ENCODE results near the gene TLL2.

TLL2 gene

GRCh38 chr10:96413151-96413787, 100.5 kb downstream of the TLL2 start:
- DNase-seq (ENCODE audit: insufficient read length, low spot score): no peak
- no peak for FAIRE-seq
- TF ChIP-seq POLR2AphosphoS5 (IDR thresholded peaks at IDR 0.05; ENCODE audit: low read depth, low read length) (no peak), PAX5 (IDR thresholded peaks at IDR 0.05; ENCODE audit: insufficient read depth, low read length, severe bottlenecking) (no peak), SPI1 (IDR thresholded peaks at IDR 0.05; ENCODE audit: low read depth, low read length) (no peak), TAF1 (IDR thresholded peaks at IDR 0.05; ENCODE audit: low read depth, low read length) (no peak), POU2F2 (IDR thresholded peaks at IDR 0.05; ENCODE audit: low read depth, low read length) (no peak), POLR2A (IDR thresholded peaks at IDR 0.05; ENCODE audit: low read depth, low read length) (no peak)

- DNase-seq (ENCODE audit: insufficient read length, low spot score) (no peak), FAIRE-seq (no peak)
- TF ChIP-seq SPI1 (IDR thresholded peaks at IDR 0.05; ENCODE audit: low read depth, low read length) (no peak), POLR2A (IDR thresholded peaks at IDR 0.05; ENCODE audit: low read depth, low read length) (no peak), PAX5 (IDR thresholded peaks at IDR 0.05; ENCODE audit: insufficient read depth, low read length, severe bottlenecking) (no peak), POU2F2 (IDR thresholded peaks at IDR 0.05; ENCODE audit: low read depth, low read length) (no peak), TAF1 (IDR thresholded peaks at IDR 0.05; ENCODE audit: low read depth, low read length) (no peak), POLR2AphosphoS5 (IDR thresholded peaks at IDR 0.05; ENCODE audit: low read depth, low read length) (no peak)
These were observed 101.9 kb downstream of the TLL2 start for GRCh38 chr10:96411716-96412320.

GRCh38 chr10:96410296-96410695, 103.4 kb downstream of the TLL2 start:
- DNase-seq (ENCODE audit: insufficient read length, low spot score): no peak
- no peak for FAIRE-seq
- TF ChIP-seq POLR2AphosphoS5 (IDR thresholded peaks at IDR 0.05; ENCODE audit: low read depth, low read length) (no peak), POLR2A (IDR thresholded peaks at IDR 0.05; ENCODE audit: low read depth, low read length) (no peak), TAF1 (IDR thresholded peaks at IDR 0.05; ENCODE audit: low read depth, low read length) (no peak)

- TF ChIP-seq PAX5 (IDR thresholded peaks at IDR 0.05; ENCODE audit: insufficient read depth, low read length, severe bottlenecking) (no peak), TAF1 (IDR thresholded peaks at IDR 0.05; ENCODE audit: low read depth, low read length) (no peak), SPI1 (IDR thresholded peaks at IDR 0.05; ENCODE audit: low read depth, low read length) (no peak), POU2F2 (IDR thresholded peaks at IDR 0.05; ENCODE audit: low read depth, low read length) (no peak), POLR2A (IDR thresholded peaks at IDR 0.05; ENCODE audit: low read depth, low read length) (no peak), POLR2AphosphoS5 (IDR thresholded peaks at IDR 0.05; ENCODE audit: low read depth, low read length) (no peak)
- DNase-seq (ENCODE audit: insufficient read length, low spot score) (no peak), FAIRE-seq (no peak)
These were observed 105.5 kb downstream of the TLL2 start for GRCh38 chr10:96408201-96408600.

GRCh38 chr10:96407560-96408069, 106.1 kb downstream of the TLL2 start:
- DNase-seq (ENCODE audit: insufficient read length, low spot score) (no peak), FAIRE-seq (no peak)
- no peak for TF ChIP-seq PAX5 (IDR thresholded peaks at IDR 0.05; ENCODE audit: insufficient read depth, low read length, severe bottlenecking)
- no peak for TF ChIP-seq POLR2AphosphoS5 (IDR thresholded peaks at IDR 0.05; ENCODE audit: low read depth, low read length)
- no peak for TF ChIP-seq TAF1 (IDR thresholded peaks at IDR 0.05; ENCODE audit: low read depth, low read length)
- no peak for TF ChIP-seq SPI1 (IDR thresholded peaks at IDR 0.05; ENCODE audit: low read depth, low read length)
- TF ChIP-seq POU2F2 (IDR thresholded peaks at IDR 0.05; ENCODE audit: low read depth, low read length): no peak
- no peak for TF ChIP-seq POLR2A (IDR thresholded peaks at IDR 0.05; ENCODE audit: low read depth, low read length)

- FAIRE-seq (no peak), DNase-seq (ENCODE audit: insufficient read length, low spot score) (no peak)
- TF ChIP-seq POLR2AphosphoS5 (IDR thresholded peaks at IDR 0.05; ENCODE audit: low read depth, low read length) (no peak), POLR2A (IDR thresholded peaks at IDR 0.05; ENCODE audit: low read depth, low read length) (no peak), POU2F2 (IDR thresholded peaks at IDR 0.05; ENCODE audit: low read depth, low read length) (no peak), TAF1 (IDR thresholded peaks at IDR 0.05; ENCODE audit: low read depth, low read length) (no peak), PAX5 (IDR thresholded peaks at IDR 0.05; ENCODE audit: insufficient read depth, low read length, severe bottlenecking) (no peak), SPI1 (IDR thresholded peaks at IDR 0.05; ENCODE audit: low read depth, low read length) (no peak)
These were observed 107.6 kb downstream of the TLL2 start for GRCh38 chr10:96406091-96406490.

GRCh38 chr10:96402417-96403305, 111.1 kb downstream of the TLL2 start:
- DNase-seq (ENCODE audit: insufficient read length, low spot score) (no peak), FAIRE-seq (no peak)
- TF ChIP-seq SPI1 (IDR thresholded peaks at IDR 0.05; ENCODE audit: low read depth, low read length) (no peak), POU2F2 (IDR thresholded peaks at IDR 0.05; ENCODE audit: low read depth, low read length) (no peak), TAF1 (IDR thresholded peaks at IDR 0.05; ENCODE audit: low read depth, low read length) (no peak), POLR2A (IDR thresholded peaks at IDR 0.05; ENCODE audit: low read depth, low read length) (no peak), POLR2AphosphoS5 (IDR thresholded peaks at IDR 0.05; ENCODE audit: low read depth, low read length) (no peak), PAX5 (IDR thresholded peaks at IDR 0.05; ENCODE audit: insufficient read depth, low read length, severe bottlenecking) (no peak)

- DNase-seq (ENCODE audit: insufficient read length, low spot score) (no peak), FAIRE-seq (no peak)
- TF ChIP-seq TAF1 (IDR thresholded peaks at IDR 0.05; ENCODE audit: low read depth, low read length) (no peak), POU2F2 (IDR thresholded peaks at IDR 0.05; ENCODE audit: low read depth, low read length) (no peak), PAX5 (IDR thresholded peaks at IDR 0.05; ENCODE audit: insufficient read depth, low read length, severe bottlenecking) (no peak), SPI1 (IDR thresholded peaks at IDR 0.05; ENCODE audit: low read depth, low read length) (no peak), POLR2AphosphoS5 (IDR thresholded peaks at IDR 0.05; ENCODE audit: low read depth, low read length) (no peak), POLR2A (IDR thresholded peaks at IDR 0.05; ENCODE audit: low read depth, low read length) (no peak)
These were observed 112.7 kb downstream of the TLL2 start for GRCh38 chr10:96401036-96401435.

- DNase-seq (ENCODE audit: insufficient read length, low spot score) (no peak), FAIRE-seq (no peak)
- TF ChIP-seq PAX5 (IDR thresholded peaks at IDR 0.05; ENCODE audit: insufficient read depth, low read length, severe bottlenecking): no peak
These were observed 113.3 kb downstream of the TLL2 start for GRCh38 chr10:96400465-96400864.
